K562 (cell line): ENCODE measurements around the gene KCNH3. TPM values are rescaled to one million over a fixed set of nuclear protein-coding genes. Genes with fewer than 3 reads are reported as not detected.

ENCODE experiments used
- ATAC-seq: fragments of 200-7000 bp; cut with Tn5 transposase; 3 replicates; pipeline ENCODE4 v1.9.1; 2020; ENCODE audit warnings: moderate library complexity
- BruUV-seq: library from RNA; stranded (reverse); fragments of 400-500 nt; replicated peaks from 2 replicates; lab custom pipeline; 2021; lab: Mats Ljungman, UMichigan
- CTCF ChIA-PET: fragments of 300-600 bp; formaldehyde crosslinking; extraction: SDS; loops from one replicate; lab custom pipeline; 2021; ENCODE audit warnings: low intra/inter-chr PET ratio; lab: Yijun Ruan, JAX
- POLR2A ChIA-PET: fragments of 300-600, 350-650 bp; sonication (Branson Sonifier 250); formaldehyde crosslinking; extraction: SDS; loops from one replicate; lab custom pipeline; 2021; ENCODE audit warnings: antibody characterized with exemption, inconsistent platforms; lab: Yijun Ruan, JAX
- DNase-seq, 4 experiments: peaks; one replicate each; pipeline versions ENCODE4 v3.0.0 to v3.0.0-alpha.2; 2011 to 2018; ENCODE audit warnings: low spot score in 3 of 4, mixed read lengths in 3 of 4; ENCODE audit errors: extremely low read depth in 1 of 4
- FAIRE-seq: peaks from 2 replicates; lab custom pipeline; 2011; peaks lifted over from hg19 to GRCh38; lab: Jason Lieb, UNC
- H2AFZ ChIP-seq: 2 replicates; pipeline ENCODE4 v1.6.0; 2011; ENCODE audit warnings: low read depth, low read length, control low read depth, inconsistent platforms
- H3K27ac ChIP-seq: fragments of 200-600 bp; 3 replicates; pipeline ENCODE4 v1.8.0; 2011; ENCODE audit warnings: low read depth, mild to moderate bottlenecking, control low read depth, inconsistent platforms, low read length, moderate library complexity, mixed read lengths; ENCODE audit errors: extremely low read depth
- H3K27me3 ChIP-seq, 2 experiments: fragments of 300-600 bp in 1 of 2; 2 replicates in 1 of 2; 3 replicates in 1 of 2; pipeline versions ENCODE4 v1.6.0 to v1.8.0; 2011; ENCODE audit warnings: inconsistent platforms in 2 of 2, low read length in 2 of 2, mild to moderate bottlenecking in 1 of 2, mixed read lengths in 1 of 2, moderate library complexity in 1 of 2; ENCODE audit not compliant: control insufficient read depth in 2 of 2, insufficient read depth in 2 of 2
- H3K36me3 ChIP-seq: fragments of 300-600 bp; 3 replicates; pipeline ENCODE4 v1.8.0; 2011; ENCODE audit warnings: mild to moderate bottlenecking, low read length, inconsistent platforms; ENCODE audit not compliant: control insufficient read depth, insufficient read depth
- H3K4me1 ChIP-seq, 2 experiments: fragments of 200-600 bp in 1 of 2; replicated peaks in 1 of 2; 2 replicates in 1 of 2; 3 replicates in 1 of 2; pipeline versions ENCODE4 v1.5.1 to v1.8.0; 2011; ENCODE audit warnings: inconsistent platforms in 2 of 2, low read length in 2 of 2, mild to moderate bottlenecking in 1 of 2, mixed read lengths in 1 of 2, moderate library complexity in 1 of 2; ENCODE audit not compliant: control insufficient read depth in 2 of 2, insufficient read depth in 2 of 2
- H3K4me2 ChIP-seq: 2 replicates; pipeline ENCODE4 v1.6.1; 2011; ENCODE audit warnings: low read length, control low read depth, inconsistent platforms, mixed read lengths; ENCODE audit not compliant: insufficient read depth
- H3K4me3 ChIP-seq: fragments of 200-600 bp; sonication (generic), shearing (Covaris generic); 2 replicates; pipeline ENCODE4 v1.5.1; 2016; ENCODE audit warnings: control low read depth, inconsistent platforms
- H3K79me2 ChIP-seq: fragments of 200-600 bp; 3 replicates; pipeline ENCODE4 v1.8.0; 2011; ENCODE audit warnings: low read length, inconsistent platforms; ENCODE audit not compliant: control insufficient read depth, insufficient read depth
- H3K9ac ChIP-seq, 2 experiments: 2 replicates each; pipeline versions ENCODE4 v1.6.0 to v1.6.1; 2011; ENCODE audit warnings: low read depth in 2 of 2, low read length in 2 of 2, control low read depth in 1 of 2, inconsistent platforms in 1 of 2, mild to moderate bottlenecking in 1 of 2, mixed read lengths in 1 of 2; ENCODE audit not compliant: insufficient read depth in 1 of 2
- H3K9me1 ChIP-seq: one replicate; pipeline ENCODE4 v1.6.0; 2011; ENCODE audit warnings: inconsistent platforms, mild to moderate bottlenecking, low read length, moderate library complexity; ENCODE audit not compliant: control insufficient read depth, insufficient read depth
- H3K9me3 ChIP-seq: replicated peaks from 2 replicates; pipeline ENCODE4 v1.5.1; 2011; ENCODE audit warnings: low read depth, low read length, inconsistent platforms; ENCODE audit not compliant: control insufficient read depth, insufficient read depth
- H4K20me1 ChIP-seq: replicated peaks from 2 replicates; pipeline ENCODE4 v1.6.1; 2011; ENCODE audit warnings: low read length, inconsistent platforms, mixed read lengths; ENCODE audit not compliant: control insufficient read depth, insufficient read depth
- BDP1 ChIP-seq: IDR thresholded peaks from 3 replicates; pipeline ENCODE4 v1.6.1; 2011; ENCODE audit not compliant: insufficient read length, insufficient read depth
- CBX1 ChIP-seq: sonication (generic); IDR thresholded peaks from 2 replicates; pipeline ENCODE4 v1.6.1; 2016; ENCODE audit warnings: antibody characterized with exemption, low read depth, mild to moderate bottlenecking
- CXXC5 ChIP-seq: fragments of 250-450 bp; sonication (Bioruptor Pico); IDR thresholded peaks from 2 replicates; pipeline ENCODE4 v1.8.0; 2022; ENCODE audit warnings: inconsistent platforms, mild to moderate bottlenecking, moderate library complexity
- NFXL1 ChIP-seq: fragments of 450-650 bp; formaldehyde crosslinking; IDR thresholded peaks from 2 replicates; pipeline ENCODE4 v1.4.0; 2021; ENCODE audit warnings: mild to moderate bottlenecking
- NR3C1 ChIP-seq: sonication (generic); formaldehyde crosslinking; IDR thresholded peaks from 2 replicates; pipeline ENCODE4 v1.8.1; 2022; ENCODE audit warnings: missing genetic modification reagents
- POLR2B ChIP-seq: fragments of 450-650 bp; IDR thresholded peaks from 2 replicates; pipeline ENCODE4 v1.6.1; 2018; ENCODE audit warnings: low read depth; ENCODE audit not compliant: partially characterized antibody
- SMAD4 ChIP-seq: fragments of 250-450 bp; sonication (Bioruptor Pico); conservative IDR thresholded peaks from 2 replicates; pipeline ENCODE4 v1.8.0; 2021; ENCODE audit warnings: inconsistent platforms, mild to moderate bottlenecking, moderate library complexity
- ZC3H11A ChIP-seq: IDR thresholded peaks from 2 replicates; pipeline ENCODE4 v1.6.1; 2012; ENCODE audit warnings: low read depth, low read length, improper control_type of control experiment
- ZNF124 ChIP-seq: sonication (generic); formaldehyde crosslinking; IDR thresholded peaks from 2 replicates; pipeline ENCODE4 v1.8.1; 2022; ENCODE audit warnings: missing genetic modification reagents
- ZNF232 ChIP-seq: sonication (generic); formaldehyde crosslinking; IDR thresholded peaks from 2 replicates; pipeline ENCODE4 v1.8.0; 2022; ENCODE audit warnings: mild to moderate bottlenecking, missing genetic modification reagents
- WGBS: fragments of 100-300 bp; shearing (Covaris generic); methylation state at CpG from one replicate; pipeline ENCODE4 v1.1.6; 2016; ENCODE audit warnings: low coverage, mixed read lengths; ENCODE audit not compliant: insufficient coverage; ENCODE audit errors: missing lambda C conversion rate; 5-methylcytosine and 5-hydroxymethylcytosine counted together
- in situ Hi-C: fragments of 300-500 bp; cut with MboI; formaldehyde crosslinking; loops from 4 replicates; pipeline ENCODE4 v1.15.0; 2018; ENCODE audit warnings: inconsistent platforms, mixed read lengths
- intact Hi-C: fragments of 100-400 bp; cut with micrococcal nuclease; formaldehyde crosslinking; loops from 2 replicates; pipeline ENCODE4 v1.14.2; 2022
- polyA plus RNA-seq, 8 experiments: library from polyadenylated mRNA; depleted of rRNA in 4 of 8; stranded (reverse) in 5 of 8; unstranded in 3 of 8; fragments of >200 nt; fragmentation: Nextera tagmentation in 2 of 8; fragmentation: Illumina TruSeq in 1 of 8; extraction: Ambion mirVana in 2 of 8; extraction: Trizol in 1 of 8; gene quantifications; 2 replicates each; pipeline versions ENCODE4 v1.2.1 to v1.2.3, GENCODE V29; 2011 to 2014; ENCODE audit warnings: inconsistent platforms in 1 of 8, missing spikeins in 1 of 8
- total RNA-seq, 7 experiments: library from RNA; depleted of rRNA in 6 of 7; stranded (reverse); fragments of >200 nt in 6 of 7; fragmentation: Illumina TruSeq in 2 of 7; extraction: Trizol in 2 of 7; gene quantifications; 2 replicates each; pipeline versions ENCODE4 v1.2.1 to v1.2.3, GENCODE V29; 2011 to 2021; ENCODE audit warnings: low replicate concordance in 1 of 7
- TF ChIP-seq, protein P1 (sequence below): fragments of 250-450 bp; sonication (Bioruptor Pico); IDR thresholded peaks from 2 replicates; pipeline ENCODE4 v1.8.0; 2021; ENCODE audit warnings: borderline replicate concordance, mild to moderate bottlenecking, moderate library complexity; ENCODE audit not compliant: poor library complexity, severe bottlenecking
- TF ChIP-seq, protein P2 (sequence below): fragments of 250-450 bp; sonication (Bioruptor Pico); IDR thresholded peaks from 2 replicates; pipeline ENCODE4 v1.8.0; 2022; ENCODE audit warnings: moderate library complexity, mild to moderate bottlenecking, inconsistent platforms
- TF ChIP-seq, protein P3 (sequence below): fragments of 450-650 bp; formaldehyde crosslinking; IDR thresholded peaks from 2 replicates; pipeline ENCODE4 v1.4.0; 2020; ENCODE audit warnings: mild to moderate bottlenecking, mixed read lengths

The KCNH3 gene
- total and polyA plus RNA-seq, 9 of the 15 experiments (the other 6 are each of a cell fraction or from before 2014, with no cell fraction given) = 0.01 to 0.09 TPM; not detected in 7

DNA sequence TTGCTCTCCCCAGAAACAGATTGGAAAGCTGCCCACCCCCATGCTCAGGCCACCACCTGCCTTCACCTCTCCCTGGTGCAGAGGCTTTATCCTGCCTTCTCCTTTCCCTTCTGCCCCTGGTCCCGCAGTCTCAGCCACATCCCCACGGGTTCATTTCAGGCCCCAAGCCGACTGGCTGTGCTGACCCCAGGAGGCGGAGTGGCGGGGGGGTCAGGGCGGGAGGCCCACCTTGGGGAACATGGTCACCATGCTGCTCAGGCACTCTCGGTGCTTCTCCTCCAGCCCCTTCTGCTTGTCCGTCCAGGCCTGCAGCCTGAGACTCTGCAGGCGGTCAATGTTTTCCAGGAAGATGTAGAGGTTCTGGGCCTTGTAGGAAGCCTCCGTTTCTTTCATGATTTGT is 59.7 kb downstream of the KCNH3 start:
- FAIRE-seq (no peak), ATAC-seq (no peak), DNase-seq (peak in 2 of 4 experiments; percentile 5 to 9)
- no peaks in the 10 kb centered on the region for H3K9me1 ChIP-seq
- H3K27me3 ChIP-seq = no peaks in the 10 kb centered on the region; a peak in 1 of 5 replicates
- H3K4me3 ChIP-seq = no peak overlapping the region
- BruUV-seq = no TSS peak
- peaks cover 0 to 3% of the 10 kb centered on the region in 2 experiments; a peak in 1 of 5 replicates for H3K4me1 ChIP-seq
- WGBS = 40% methylated on average over 4 of the region's 10 CpGs
- H3K27ac ChIP-seq = no peak overlapping the region
- ChIA-PET CTCF (no interaction called here), POLR2A (interaction anchor here (1.3 to 1.5 kb wide), 2 partner anchors 13 to 43 kb away, joined by 4 to 6 read pairs; no protein-coding TSS in a partner anchor)
- peak overlapping the region in 1 of 2 experiments; percentile 68; a peak in 1 of 4 replicates for H3K9ac ChIP-seq
- H3K4me2 ChIP-seq = no peak overlapping the region
- in situ Hi-C loops (no loop called here), intact Hi-C loops (no loop called here)
- H4K20me1 ChIP-seq = peaks cover 8% of the 10 kb centered on the region; the same call in 1 of the 2 replicates
- H3K79me2 ChIP-seq = no peaks in the 10 kb centered on the region
- H3K9me3 ChIP-seq = no peaks in the 10 kb centered on the region
- no peak overlapping the region for H2AFZ ChIP-seq
- no peaks in the 10 kb centered on the region for H3K36me3 ChIP-seq
- TF ChIP-seq NFXL1 (CRISPR knock-in tag) (no peak), BDP1 (no peak)

DNA sequence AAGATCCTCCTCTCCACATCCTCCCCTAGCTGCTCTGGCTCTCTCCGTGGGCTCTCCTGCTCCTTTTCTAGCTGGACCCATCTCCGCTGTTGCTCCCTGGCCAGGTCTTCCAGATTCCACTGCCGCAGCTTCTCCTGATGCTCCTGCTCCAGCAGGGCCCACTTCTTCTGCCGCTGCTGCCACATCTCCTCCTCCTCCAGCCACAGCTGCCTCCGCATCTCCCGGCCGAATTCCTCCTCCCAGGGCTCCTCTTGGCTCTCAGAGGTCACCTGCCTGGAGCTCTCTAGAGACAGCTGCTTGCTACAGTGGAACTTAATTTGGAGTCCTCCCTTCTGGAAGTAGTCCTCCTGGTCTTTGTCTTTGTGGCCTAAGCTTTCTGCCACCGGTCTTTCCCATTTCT is 61.1 kb downstream of the KCNH3 start:
- in situ Hi-C loops (no loop called here), intact Hi-C loops (no loop called here)
- H3K9me3 ChIP-seq = no peaks in the 10 kb centered on the region
- H2AFZ ChIP-seq = no peak overlapping the region
- WGBS = 59% methylated on average over 7 of the region's 8 CpGs
- no peak overlapping the region for H3K27ac ChIP-seq
- ATAC-seq = no peak
- no peak overlapping the region for H3K4me2 ChIP-seq
- H4K20me1 ChIP-seq = peaks cover 8% of the 10 kb centered on the region; the same call in 1 of the 2 replicates
- H3K4me3 ChIP-seq = no peak overlapping the region
- no peak for FAIRE-seq
- DNase-seq = peak in 1 of 4 experiments; percentile 3
- H3K36me3 ChIP-seq = no peaks in the 10 kb centered on the region
- H3K27me3 ChIP-seq = no peaks in the 10 kb centered on the region; a peak in 1 of 5 replicates
- TF ChIP-seq POLR2B = no peak
- TF ChIP-seq NR3C1 (CRISPR knock-in tag) = no peak
- no peak for TF ChIP-seq ZNF124 (CRISPR knock-in tag)
- TF ChIP-seq, protein P1, sequence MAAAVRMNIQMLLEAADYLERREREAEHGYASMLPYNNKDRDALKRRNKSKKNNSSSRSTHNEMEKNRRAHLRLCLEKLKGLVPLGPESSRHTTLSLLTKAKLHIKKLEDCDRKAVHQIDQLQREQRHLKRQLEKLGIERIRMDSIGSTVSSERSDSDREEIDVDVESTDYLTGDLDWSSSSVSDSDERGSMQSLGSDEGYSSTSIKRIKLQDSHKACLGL (CRISPR knock-in tag) = no peak
- TF ChIP-seq ZC3H11A = no peak
- no peak for TF ChIP-seq CXXC5 (CRISPR knock-in tag)
- no peak for TF ChIP-seq CBX1
- no peak for TF ChIP-seq ZNF232 (CRISPR knock-in tag)
- TF ChIP-seq, protein P2, sequence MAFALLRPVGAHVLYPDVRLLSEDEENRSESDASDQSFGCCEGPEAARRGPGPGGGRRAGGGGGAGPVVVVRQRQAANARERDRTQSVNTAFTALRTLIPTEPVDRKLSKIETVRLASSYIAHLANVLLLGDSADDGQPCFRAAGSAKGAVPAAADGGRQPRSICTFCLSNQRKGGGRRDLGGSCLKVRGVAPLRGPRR = no peak
- TF ChIP-seq SMAD4 = no peak
- TF ChIP-seq, protein P3, sequence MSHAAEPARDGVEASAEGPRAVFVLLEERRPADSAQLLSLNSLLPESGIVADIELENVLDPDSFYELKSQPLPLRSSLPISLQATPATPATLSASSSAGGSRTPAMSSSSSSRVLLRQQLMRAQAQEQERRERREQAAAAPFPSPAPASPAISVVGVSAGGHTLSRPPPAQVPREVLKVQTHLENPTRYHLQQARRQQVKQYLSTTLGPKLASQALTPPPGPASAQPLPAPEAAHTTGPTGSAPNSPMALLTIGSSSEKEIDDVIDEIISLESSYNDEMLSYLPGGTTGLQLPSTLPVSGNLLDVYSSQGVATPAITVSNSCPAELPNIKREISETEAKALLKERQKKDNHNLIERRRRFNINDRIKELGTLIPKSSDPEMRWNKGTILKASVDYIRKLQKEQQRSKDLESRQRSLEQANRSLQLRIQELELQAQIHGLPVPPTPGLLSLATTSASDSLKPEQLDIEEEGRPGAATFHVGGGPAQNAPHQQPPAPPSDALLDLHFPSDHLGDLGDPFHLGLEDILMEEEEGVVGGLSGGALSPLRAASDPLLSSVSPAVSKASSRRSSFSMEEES (CRISPR knock-in tag) = no peak
- H3K9ac ChIP-seq = no peak overlapping the region
- peaks cover 0 to 3% of the 10 kb centered on the region in 2 experiments; a peak in 1 of 5 replicates for H3K4me1 ChIP-seq
- ChIA-PET POLR2A (interaction anchor here (0.6 to 1.5 kb wide), 6 partner anchors 11 to 141 kb away, joined by 3 to 4 read pairs (median 3); partner anchors contain the start of gene TMBIM6), CTCF (no interaction called here)
- H3K9me1 ChIP-seq = no peaks in the 10 kb centered on the region
- no TSS peak for BruUV-seq
- no peaks in the 10 kb centered on the region for H3K79me2 ChIP-seq
